PC-3 (cell line): ENCODE measurements around the gene EGFLAM.

ENCODE experiments used
- EZH2phosphoT487 ChIP-seq: fragments of 300-600 bp; sonication (generic); IDR thresholded peaks from 2 replicates; pipeline ENCODE4 v1.6.1; 2018; ENCODE audit warnings: mild to moderate bottlenecking, antibody characterized with exemption, low read length, borderline replicate concordance
- TF ChIP-seq, protein P1 (sequence below): fragments of 300-600 bp; sonication (generic); conservative IDR thresholded peaks from 2 replicates; pipeline ENCODE4 v1.5.1; 2017; ENCODE audit warnings: antibody characterized with exemption, low read depth, mild to moderate bottlenecking, low read length

DNA sequence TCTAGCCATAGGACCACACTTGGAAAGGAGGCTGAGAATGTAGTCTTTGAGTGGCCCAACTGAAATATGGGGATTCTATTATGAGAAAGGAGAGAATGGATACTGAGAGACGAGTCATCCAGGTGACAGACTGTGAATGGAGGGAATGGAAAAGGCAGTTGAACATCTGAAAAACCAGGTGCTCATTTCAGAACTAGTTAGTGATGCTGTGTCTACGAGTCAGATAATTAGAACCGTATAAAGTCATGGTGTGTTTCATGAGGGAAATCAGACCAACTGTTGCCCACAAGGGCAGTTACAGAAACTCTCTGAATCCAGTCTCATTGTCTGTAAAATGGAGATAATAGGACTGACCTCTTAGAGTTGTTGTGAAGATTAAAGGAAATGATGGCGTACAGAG, 86.5 kb downstream of the EGFLAM start:
- TF ChIP-seq, protein P1, sequence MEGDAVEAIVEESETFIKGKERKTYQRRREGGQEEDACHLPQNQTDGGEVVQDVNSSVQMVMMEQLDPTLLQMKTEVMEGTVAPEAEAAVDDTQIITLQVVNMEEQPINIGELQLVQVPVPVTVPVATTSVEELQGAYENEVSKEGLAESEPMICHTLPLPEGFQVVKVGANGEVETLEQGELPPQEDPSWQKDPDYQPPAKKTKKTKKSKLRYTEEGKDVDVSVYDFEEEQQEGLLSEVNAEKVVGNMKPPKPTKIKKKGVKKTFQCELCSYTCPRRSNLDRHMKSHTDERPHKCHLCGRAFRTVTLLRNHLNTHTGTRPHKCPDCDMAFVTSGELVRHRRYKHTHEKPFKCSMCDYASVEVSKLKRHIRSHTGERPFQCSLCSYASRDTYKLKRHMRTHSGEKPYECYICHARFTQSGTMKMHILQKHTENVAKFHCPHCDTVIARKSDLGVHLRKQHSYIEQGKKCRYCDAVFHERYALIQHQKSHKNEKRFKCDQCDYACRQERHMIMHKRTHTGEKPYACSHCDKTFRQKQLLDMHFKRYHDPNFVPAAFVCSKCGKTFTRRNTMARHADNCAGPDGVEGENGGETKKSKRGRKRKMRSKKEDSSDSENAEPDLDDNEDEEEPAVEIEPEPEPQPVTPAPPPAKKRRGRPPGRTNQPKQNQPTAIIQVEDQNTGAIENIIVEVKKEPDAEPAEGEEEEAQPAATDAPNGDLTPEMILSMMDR = no peak
- TF ChIP-seq EZH2phosphoT487 = no peak
